HUDEP-2 (cell line): ENCODE data around the gene CLEC4F.
A peak's percentile ranks its signal among the peaks of the same experiment; 100 is the strongest.
"Not testable (repeated sequence)": the region's sequence is repeated elsewhere in the genome, so short reads cannot be mapped to it uniquely, and the experiment has no call there.

Experiments
- DNase-seq, 76 experiments: peaks; one replicate each; lab custom pipeline; 2025; ENCODE audit not compliant: unreplicated experiment in 76 of 76; lab: John Stamatoyannopoulos, UW

CLEC4F gene

DNA sequence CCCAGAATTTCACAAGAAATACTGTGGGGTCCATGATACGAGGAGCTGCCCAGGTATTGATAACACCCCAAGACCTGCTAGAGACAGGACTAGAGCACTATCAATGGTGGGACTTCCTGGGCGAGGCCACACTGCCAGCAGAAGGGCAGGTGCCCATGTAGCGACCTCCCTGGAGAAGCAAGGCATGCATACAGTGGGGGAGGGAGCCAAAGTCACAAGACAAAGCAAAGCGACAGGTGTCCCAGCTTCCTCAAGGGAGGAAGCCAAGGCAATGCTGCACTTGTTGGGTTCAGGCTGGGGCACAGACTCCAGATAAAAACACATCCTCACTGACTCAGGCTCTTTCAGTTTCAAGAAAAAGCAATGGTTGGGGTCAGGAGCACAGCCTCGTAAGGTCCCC lies 7.7 kb upstream of the CLEC4F start:
- DNase-seq, result no peak

DNA sequence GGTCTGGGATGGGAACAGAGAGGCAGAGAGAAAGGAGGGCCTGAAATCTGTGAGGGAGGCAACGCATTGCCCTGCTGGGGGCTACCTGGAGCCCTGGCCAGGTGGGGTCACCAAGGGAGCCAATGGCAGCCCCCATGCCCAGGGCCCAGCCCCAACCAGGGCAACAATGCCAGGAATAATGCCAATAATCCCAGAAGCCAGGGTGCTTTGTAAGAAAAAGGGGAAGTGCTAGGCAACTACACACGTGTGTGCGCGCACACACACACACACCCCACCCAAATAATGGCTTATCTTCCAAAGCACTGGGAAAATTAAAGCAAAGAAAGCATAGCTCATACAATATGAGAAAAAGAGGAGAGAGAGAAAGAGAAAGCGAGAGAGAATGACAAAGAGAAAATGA lies 7.0 kb upstream of the CLEC4F start:
- no peak for DNase-seq

DNA sequence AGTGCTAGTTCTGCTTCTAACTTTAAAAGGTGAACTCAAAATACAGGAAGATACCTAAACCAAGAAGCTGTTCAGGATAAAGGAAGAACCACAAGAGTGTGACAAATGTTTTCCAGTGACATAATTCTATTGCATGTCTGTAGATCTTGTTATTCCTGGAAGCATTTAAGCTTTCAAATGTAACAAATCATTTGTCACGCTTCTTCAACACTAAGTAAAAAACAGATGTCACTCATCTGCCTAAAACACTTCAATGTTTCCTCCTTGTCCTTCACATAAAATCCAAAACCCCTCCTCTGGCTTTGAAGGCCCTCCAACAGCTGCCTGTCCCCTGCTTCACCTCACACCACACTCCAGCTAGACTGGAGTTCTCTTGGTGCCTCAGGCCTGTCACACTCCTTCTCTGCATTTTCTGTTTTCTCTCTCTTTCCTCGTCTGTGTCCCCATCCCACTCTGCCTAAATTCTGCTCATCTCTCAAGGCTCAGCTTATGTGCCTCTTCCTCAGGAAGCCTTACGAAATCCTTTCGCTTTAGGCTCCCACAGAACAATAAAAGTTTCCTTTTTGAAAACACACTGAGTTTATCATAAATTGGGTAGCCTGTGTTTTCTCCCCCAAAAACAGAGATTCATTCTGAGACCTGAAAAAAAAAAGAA lies 6.4 kb upstream of the CLEC4F start:
- no peak for DNase-seq

DNA sequence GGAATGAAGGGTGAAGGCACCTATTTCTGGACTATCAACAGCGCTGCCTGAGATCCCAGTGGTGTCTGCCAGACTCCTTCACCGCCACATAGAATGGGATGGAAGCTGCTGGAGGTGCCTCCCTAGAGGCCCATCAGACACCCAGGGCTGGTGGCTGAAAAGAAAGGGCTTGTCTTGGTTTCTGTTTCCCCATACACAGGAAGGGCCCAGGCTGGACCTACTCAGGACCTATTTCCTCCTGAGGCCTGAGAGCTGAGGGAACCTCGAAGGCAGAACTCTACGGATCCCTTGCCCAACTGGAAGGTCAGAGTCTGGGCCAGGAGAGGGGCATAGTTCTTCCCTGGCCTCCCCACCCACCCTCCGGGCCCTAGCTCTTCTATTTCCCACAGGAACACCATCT lies 2.9 kb upstream of the CLEC4F start:
- no peak for DNase-seq

DNA sequence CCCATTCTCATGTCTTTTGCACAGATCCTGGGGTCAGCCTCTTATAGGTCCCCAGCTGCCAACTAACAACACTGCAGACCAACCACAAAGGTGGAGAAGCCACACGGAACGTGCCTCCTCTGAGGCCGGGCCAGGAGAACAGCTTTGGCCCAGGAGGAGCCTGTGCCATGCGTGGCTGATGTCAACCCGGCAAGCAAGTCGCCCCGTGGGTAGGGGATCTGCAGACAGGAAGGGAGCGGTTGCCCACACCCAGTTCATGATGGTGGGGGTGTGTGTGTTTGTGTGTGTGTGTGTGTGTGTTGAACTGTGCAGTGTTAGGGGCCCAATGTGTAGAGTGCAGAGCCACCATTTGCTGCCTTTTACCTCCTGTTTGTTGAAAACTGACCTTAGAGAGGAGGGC lies 2.4 kb upstream of the CLEC4F start:
- DNase-seq, result peak in 3 of 76 experiments; percentile 2 to 4 (median 4)

DNA sequence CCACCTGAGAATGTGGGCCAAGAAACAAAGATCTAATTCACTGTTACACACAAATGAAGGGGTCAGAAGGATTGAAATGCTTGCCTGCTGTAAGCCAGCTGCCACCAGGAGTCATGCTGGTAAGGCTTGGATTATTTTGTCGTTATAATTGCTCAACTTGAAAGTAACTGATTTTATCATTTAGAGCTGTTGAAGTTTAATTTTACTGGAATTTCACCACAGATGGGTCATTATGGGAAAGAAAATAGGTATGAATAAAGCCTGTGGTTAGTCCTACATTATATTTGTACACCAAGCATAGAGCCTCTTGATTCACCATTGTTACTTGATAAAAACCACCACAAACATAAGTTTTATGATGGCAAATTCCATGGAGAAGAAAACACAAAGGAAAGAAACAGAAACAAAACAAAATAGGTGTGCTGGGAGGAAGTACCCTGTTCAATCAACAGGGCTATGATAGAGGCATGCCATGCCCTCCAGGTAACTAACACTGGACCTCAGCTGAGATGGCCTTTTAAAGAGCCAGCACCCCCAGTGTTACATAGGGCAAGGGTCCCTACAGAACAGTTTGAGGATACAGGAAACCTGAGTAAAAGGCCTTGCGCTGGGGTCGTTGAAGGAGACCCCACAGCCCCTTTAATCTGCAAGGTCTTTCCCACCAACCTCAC lies 3.0 kb downstream of the CLEC4F start:
- DNase-seq, result no peak

DNA sequence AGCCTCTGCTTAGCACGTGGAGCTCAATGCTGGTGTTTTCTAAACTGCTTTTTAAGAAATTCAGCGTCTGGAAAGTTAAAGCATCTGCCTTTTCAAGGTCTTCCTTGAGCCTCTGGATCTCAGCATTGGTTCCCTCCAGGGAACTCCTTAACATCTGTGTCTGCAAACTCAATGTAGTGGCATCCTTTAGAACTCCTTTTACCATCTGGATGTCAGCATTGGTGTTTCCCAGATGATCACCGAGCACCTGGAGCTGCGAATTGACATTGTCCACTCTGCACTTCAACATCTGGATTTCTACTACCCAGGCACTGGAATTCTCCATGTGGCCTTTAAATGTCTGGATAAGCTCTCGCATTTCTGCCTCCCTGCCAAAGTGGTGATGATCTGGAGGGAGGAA lies 3.7 kb downstream of the CLEC4F start:
- DNase-seq, result no peak

DNA sequence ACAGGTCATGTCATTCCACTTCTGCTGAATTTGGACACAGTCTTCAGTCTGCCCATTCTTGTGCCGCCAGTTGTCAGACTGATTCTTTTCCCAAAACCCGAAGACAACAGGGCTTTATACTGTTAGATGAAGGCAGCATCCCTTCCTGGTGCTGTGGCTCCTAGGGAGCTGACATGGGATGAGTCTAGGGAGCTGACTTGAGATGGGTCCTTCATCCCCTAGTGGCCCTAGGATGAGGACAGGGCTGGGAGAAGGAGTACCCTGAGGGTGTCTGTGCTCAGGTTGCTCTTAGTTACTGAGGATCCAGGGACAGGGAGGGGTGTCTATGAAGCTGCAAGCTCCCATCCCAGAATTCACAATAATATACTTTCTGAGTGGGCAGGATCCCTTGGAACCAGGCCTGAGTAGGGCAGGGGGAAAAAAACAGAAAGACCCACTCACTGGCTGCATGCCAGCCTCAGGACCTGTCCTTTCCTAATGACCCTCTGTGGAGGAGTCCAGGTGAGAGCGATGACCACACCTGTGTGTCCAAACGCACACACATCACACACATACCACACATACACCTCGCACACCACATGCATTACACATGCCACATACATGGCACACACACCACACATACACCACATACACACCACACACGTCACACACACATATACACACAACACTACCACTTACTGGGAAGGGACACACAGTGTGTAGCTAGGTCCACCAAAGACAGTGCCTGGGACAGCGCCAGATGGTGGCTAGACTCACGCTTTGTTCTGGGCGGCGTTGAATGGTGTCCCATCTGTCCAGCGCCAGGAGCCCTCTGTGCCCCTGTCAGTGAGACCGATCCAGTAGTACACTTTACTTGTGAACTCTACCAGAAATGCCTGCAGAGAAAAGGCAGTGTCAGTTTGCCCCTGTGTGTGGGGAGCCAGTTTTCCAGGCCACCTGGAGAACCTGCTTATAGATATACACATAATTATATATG lies 11.1 kb downstream of the CLEC4F start:
- DNase-seq, result no peak

DNA sequence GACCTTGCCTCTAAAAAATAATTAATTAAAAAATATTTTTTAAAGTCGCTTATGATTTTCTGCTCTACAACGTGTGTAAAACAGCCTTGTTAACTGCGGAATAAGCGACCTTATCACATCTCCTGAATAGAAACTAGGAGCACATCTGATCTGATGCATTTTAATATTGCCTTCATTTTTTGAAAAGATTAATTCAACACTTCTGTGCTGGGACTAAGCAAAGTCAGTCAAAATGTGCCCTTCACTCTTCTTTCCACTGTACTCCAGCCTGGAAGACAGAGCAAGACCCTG lies 12.6 kb downstream of the CLEC4F start:
- no peak for DNase-seq

DNA sequence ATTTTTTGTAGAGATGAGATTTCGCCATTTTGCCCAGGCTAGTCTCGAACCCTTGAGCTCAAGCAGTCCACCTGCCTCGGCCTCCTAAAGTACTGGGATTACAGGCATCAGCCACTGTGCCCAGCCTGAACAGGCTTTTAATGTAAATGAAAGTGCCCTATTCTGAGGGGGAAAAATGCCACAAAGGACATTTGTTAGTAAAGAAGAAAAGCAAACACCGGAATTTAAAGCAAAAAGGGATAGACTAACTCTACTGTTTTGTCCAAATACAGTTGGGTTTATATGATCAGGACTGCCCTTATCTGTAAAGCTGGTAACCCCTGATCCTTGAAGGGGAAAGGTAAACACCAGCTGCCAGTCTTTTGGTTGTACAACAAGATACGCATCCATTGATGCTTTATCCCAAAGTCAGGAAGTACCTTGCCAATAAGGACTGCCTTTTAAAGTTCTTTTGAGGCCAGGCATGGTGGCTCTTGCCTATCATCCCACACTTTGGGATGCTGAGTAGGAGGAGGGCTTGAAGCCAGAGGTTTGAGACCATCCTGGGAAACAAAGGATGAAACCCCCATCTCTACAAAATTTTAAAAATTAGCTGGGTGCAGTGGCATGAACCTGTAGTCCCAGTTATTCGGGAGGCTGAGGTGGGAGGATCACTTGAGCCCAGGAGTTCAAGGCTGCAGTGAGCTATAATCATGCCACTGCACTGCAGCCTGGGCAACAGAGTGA lies 13.1 kb downstream of the CLEC4F start:
- DNase-seq, result no peak

DNA sequence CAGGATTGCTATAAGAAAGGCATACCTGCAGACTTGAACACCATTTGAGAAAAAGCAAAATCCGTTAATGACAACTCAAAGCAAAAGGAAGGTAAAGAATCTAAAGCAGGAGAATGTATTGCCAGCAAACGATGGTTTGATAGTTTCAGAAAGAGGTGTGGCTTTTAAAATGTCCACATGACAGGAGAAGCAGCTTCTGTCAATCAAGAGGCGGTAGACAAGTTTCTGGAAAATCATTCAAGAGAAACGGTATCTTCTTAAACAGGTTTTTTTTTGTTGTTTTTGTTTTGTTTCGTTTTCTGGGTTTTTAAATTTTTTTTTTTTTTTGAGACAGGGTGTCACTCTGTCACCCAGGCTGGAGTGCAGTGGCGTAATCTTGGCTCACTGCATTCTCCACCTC lies 13.8 kb downstream of the CLEC4F start:
- no peak for DNase-seq

DNA sequence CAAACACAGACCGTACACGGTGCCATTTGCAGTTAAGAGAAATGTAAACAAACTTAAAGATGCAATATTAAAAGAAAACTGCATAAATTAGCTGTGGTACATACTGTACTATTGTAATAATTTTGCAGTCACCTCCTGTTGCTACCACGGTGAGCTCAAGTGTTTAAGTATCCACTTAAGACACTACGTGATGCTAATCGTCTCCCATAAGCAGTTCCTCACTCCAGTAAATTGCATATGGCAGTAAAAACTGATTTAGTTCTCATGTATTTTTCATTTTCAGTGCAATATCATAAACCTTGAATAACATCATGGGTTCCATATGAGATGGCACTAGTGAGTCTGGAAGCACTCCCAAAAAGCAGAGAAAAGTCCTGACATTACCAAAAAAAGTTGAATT lies 14.4 kb downstream of the CLEC4F start:
- no peak for DNase-seq

DNA sequence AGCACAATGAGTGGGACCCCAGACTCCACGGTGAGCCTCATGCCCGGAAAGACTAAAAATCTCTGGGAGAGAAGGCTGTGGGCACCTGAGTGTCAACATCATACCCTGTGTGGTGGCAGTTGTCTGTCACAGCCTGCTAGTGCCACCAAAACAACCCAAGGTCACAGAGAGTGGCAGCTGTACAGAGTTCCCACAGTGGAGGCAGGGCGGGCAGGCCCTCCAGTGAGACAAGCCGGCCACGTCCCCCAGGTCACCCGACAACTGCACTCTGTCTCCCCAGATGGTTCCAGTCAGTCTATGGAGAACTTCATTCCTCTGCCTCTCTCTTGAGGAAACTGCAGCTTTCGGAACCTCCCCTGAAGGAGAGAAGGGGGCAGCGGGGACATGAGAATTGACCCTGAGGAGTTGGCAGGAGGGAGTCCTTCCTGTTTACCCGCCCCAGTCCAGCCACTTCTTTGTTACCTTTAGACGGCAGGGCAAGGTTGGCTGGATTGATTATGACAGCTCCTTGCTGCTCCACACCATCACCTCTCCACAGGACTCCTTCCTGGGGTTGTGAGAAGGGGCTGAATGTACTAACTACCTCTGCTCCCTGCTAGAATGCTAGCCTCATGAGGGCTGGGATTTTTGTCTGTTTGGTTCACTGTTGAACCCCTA lies 18.7 kb downstream of the CLEC4F start:
- DNase-seq, result no peak

DNA sequence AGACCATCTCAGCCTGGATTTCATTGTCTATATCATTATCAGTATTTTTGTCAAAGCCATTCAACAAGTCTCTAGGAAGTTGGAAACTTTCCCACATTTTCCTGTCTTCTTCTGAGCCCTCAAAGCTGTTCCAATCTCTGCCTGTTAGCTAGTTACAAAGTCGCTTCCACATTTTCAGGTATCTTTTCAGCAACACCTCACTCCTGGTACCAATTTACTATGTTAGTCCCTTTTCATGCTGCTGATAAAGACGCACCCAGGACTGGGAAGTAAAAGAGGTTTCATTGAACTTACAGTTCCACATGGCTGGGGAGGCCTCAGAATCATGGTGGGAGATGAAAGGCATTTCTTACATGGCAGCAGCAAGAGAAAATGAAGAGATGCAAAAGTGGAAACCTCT lies 20.7 kb downstream of the CLEC4F start:
- no peak for DNase-seq

DNA sequence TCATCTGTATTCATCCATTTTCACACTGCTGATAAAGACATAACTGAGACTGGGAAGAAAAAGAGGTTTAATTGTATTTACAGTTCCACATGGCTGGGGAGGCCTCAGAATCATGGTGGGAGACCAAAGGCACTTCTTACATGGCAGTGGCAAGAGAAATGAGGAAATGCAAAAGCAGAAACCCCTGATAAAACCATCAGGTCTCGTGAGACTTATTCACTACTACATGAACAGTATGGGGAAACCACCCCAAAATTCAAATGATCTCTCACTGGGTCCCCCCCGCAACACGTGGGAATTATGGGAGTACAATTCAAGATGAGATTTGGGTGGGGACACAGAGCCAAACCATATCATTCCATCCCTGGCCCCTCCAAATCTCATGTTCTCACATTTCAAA lies 22.4 kb downstream of the CLEC4F start:
- DNase-seq, result not testable (repeated sequence)

DNA sequence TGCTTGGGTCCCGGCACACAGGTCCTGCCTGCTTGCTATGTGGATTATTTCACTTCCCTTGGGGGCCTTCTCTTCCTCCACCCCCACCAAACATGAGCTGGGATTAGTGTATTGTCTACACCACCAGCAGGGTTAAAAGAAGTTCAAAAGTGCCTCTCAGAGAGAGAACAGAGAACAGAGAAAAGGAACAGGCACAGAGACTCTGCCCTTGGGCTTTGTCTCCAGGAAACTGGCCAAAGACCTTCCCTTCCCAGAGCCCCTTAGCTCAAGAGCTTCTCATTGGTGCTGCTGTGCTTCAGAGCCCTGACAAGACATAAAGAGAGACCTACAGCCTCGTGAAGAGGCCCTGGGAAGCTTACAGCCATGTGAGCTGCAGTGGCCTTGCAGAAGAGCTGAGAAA lies 22.9 kb downstream of the CLEC4F start:
- DNase-seq, result no peak

DNA sequence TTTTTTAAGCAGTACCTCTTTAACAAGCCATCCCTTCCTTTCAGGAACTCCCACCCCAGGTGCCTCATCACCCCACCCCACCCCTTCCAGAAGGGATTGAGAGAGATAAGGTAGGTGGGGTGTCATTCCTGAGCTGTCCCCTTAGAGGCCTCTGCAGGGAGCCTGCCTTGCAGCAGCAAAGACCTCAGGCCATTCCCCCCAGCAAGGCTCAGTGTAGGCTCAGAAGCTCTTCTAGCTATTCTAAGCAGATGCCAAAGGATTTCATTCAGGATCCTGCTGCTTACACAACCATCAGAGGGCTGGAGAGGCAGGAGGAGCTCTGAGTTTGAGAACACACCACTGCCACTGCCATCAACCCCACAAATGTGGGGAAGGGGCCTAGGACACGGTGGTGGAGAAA lies 24.1 kb downstream of the CLEC4F start:
- no peak for DNase-seq

DNA sequence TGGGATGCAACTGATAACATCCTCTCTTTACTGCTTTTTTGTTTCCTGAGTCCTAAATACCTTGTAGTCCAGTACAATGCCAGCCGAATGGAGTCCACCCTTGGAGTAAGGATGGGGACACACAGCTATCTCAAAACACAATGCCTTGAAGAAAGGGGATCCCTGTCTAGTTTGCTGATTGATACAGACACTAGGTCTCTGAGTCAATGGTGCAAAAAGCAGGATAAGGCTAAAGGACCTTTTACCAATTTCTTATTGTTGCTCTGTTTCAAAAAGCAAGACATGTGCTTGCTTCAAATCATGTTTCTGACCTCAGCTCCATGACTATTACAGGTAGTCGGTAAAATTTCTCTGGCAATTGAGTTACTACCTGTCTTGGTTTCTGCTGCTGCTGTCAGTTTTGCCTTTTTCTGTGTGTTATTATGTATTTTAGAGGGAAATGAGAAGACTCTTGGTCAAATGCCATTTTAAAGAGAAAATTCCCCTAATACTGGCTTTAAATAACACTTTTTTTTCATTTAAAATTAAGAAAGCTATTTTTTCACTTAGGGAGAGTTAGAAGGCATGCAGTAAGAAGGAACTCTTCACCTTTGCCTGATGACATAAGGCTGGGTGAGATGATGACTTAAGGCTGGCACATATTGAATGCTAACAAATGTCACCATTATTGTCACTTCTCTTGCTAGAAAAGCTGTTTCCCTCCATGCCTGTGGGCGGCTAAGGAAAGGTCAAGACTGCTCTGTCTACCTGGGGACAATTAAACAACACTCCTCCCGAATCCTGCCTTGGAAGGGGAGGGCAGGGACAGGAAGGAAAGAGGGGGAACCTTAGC lies 25.0 kb downstream of the CLEC4F start:
- DNase-seq, result no peak

DNA sequence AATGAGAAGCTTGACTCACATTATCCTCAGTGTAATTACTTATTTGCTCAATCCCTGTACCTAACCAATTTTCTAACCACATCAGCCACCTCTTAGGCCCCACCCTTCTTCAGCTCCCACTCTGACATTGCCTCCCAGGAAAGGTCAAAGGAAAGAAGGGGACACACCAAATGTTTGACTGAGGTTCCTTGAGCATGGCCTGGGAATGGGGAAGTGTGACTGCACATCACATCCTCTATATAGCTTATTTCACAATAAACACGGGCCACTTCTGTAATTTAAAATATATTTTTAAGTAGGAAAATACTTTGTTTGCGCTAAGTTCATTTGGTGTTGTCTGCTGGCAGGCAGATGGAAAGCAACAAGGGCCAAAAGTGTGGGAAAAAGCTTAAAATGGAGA lies 26.9 kb downstream of the CLEC4F start:
- no peak for DNase-seq
